Measurements from ENCODE around the gene SIDT1.

SIDT1 gene
- total RNA-seq, result 35.5 to 48.3 reads per million in 2 donors

- DNase-seq, result peak; percentile 26 to 89 (median 57)
Observed at GRCh38 chr3:113531826-113532697, at the start of gene SIDT1. Gene SIDT1 (plus strand): TSS chr3:113532555. CDS start chr3:113533022, 467 bp downstream.

DNA sequence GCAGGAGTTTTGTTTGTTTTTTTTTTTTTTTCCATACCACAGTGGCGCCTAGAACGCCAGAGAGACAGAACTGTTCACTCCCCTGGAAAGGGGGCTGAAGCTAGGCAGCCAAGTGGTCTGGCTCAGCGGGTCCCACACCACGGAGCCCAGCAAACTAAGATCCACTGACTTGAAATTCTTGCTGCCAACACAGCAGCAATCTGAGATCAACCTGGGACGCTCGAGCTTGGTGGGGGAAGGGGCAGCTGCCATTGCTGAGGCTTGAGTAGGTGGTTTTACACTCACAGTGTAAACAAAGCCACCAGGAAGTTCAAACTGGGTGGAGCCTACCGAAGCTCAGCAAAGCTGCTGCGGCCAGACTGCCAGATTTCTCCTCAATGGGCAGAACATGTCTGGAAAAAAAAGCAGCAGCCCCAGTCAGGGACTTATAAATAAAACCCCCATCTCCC is 47.2 kb upstream of the SIDT1 start:
- peak in 3 of 5 experiments; percentile 6 to 63 (median 38) for DNase-seq

GRCh38 chr3:113495035-113495434 is 37.3 kb upstream of the SIDT1 start:
- peak in 1 of 5 experiments; percentile 71 for DNase-seq

GRCh38 chr3:113496924-113497323 is 35.4 kb upstream of the SIDT1 start:
- no peak for DNase-seq

- no peak for DNase-seq
Observed at GRCh38 chr3:113498221-113499005, 33.9 kb upstream of the SIDT1 start.

DNA sequence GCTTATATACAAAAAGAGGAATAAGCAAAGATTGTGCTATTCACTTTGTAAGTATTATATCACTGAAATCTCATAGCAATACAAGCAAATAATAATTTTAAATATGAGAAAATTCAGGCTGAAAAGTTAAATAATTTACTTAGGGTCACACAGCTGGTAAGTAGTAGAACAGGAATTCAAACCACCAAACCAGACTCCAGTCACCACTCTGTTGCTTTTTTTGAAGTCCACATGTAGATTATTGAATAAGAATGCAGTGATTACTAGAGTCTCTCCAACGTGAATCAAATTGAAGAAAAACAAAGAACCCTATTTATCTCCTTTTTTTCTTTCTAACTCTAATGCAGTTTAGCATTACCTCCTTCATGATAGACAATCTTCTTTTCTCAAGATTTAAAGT is 33.3 kb upstream of the SIDT1 start:
- no peak for DNase-seq

DNA sequence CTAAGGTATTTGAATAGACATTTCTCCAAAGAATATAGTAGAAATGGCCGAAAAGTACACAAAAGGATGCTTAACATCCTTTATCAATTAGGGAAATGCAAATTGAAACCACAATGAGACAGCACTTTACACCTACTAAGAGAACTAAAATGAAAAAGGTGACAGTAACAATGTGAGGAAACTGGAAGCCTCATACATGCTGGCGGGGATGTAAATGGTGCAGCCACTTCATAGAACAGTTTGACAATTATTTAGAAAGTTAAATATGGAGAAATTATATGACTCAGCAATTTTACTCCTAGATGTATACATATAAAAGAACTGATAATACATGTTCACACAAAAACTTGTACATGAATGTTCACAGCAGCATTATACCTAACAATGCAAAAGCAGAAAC is 30.8 kb upstream of the SIDT1 start:
- peak in 1 of 5 experiments; percentile 25 for DNase-seq

GRCh38 chr3:113505867-113506266 is 26.5 kb upstream of the SIDT1 start:
- DNase-seq, result no peak

- DNase-seq, result no peak
Observed at GRCh38 chr3:113507501-113508067, 24.8 kb upstream of the SIDT1 start.

DNA sequence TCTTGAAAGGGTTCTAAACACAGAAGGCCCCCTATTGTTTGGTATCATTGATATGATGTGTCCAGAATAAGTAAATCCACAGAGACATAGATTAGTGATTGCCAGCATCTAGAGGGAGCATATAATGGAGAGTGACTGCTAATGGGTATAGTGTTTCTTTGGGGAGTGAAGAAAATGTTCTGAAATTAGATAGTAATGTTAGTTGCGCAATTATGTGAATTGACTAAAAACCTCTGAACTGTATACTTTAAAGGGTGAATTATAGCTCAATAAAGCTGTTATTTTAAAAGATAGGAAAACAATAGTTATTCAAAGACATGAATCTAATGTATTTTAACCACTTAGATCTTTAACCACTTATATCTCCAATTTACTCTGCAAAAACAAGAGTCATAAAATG is 23.4 kb upstream of the SIDT1 start:
- DNase-seq, result no peak

GRCh38 chr3:113514265-113514769 is 18.0 kb upstream of the SIDT1 start:
- no peak for DNase-seq

GRCh38 chr3:113516115-113516505 is 16.2 kb upstream of the SIDT1 start:
- DNase-seq, result no peak

DNA sequence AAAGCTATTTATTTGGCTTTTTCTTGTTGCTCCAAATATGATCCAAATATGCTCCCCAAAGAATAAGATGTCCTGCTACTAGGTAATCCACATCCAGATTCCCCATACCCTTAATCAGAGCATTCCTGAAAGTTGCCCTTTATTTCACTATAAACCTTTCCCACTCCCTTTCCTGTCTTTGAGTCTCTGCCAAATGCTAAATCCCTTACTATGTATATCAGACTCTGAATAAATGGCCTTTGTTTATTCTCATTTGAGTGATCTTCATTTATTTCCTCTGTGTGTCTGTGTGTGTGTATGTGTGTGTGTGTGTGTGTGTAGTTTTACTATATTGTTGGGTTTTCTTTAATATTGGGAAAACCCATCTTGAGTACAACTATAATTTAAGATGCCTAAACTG is 10.4 kb upstream of the SIDT1 start:
- DNase-seq, result no peak

DNA sequence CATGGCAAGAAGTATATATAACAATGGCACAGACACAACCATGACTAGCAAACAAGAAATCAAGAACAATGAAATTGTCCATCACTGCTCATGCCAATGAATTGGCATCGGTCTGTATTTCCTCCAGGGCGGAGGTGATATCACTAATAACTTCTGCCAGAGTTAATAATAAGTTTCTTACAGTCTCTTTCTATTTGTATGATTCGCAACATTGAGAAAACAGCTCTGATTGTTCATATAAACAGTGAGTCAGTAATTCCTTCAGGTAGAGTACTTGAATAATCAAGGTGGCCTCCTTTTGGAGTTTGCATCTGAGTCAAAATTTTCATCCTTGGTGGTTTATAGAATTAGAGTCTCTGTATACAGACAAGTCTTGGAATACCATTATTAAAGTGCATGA is 9.1 kb upstream of the SIDT1 start:
- DNase-seq, result no peak

GRCh38 chr3:113532698-113533533 is 561 bp downstream of the SIDT1 start:
- peak in 3 of 5 experiments; percentile 12 to 35 (median 14) for DNase-seq

DNA sequence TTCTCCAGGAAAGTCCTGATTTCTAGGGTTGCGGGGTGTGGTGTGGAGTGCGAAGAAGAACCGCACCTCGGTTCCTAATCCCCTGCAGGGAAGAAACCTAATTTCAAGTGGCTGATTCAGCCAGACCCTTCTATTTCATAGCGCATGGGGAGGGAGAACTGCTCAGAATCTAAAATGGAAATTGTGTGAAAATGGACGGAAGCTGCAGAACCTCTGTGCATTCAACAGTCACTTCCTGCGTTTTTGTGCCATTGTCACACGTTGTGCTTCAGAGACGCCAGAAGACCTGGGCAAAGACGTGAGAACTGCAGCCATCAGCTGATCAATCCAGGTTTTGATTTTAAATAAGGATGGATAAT is 1.2 kb downstream of the SIDT1 start:
- peak in 3 of 5 experiments; percentile 10 to 88 (median 52) for DNase-seq

- DNase-seq, result peak in 3 of 5 experiments; percentile 6 to 62 (median 27)
Observed at GRCh38 chr3:113534365-113534764, 2.0 kb downstream of the SIDT1 start.

DNA sequence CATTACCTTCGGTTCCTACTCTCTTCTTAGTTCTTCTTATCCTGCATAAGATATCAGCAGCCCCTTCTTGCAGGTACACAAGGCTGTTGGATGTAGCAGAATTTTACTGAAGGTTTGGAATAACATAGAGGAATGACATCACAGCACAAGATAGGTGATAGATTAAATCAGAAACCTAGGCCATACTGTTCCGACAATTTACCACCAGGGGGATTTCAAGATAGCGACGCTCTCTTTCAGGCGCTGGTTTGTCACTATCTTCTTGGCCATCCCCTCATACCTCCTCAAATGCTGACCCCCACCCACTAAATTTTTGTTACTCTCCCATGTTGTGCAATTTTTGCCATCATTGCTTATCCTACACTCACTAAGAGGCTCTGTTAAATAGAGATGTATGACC is 3.5 kb downstream of the SIDT1 start:
- DNase-seq, result peak in 1 of 5 experiments; percentile 22

DNA sequence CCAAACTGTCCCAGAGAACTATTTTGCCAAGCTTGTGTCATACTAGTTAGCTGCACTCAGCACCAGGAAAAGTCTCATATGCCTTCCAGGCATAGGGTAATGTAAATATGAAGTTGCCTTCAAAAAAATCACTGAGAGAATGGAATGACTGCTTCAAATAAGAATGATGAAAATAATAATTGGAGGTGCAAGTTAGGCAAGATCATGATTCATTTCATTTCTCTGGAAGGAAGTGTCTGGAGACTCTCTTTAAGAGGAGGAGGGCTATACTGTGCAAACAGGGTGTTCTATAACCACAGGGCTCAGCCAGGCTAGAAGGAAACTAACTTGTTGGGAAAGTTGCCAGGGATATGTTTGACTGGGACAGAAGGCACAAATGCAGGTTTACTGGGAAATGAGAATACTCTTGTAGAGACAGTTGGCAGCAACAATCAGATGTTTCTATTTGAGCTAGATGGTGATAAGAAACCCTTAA is 4.3 kb downstream of the SIDT1 start:
- no peak for DNase-seq

DNA sequence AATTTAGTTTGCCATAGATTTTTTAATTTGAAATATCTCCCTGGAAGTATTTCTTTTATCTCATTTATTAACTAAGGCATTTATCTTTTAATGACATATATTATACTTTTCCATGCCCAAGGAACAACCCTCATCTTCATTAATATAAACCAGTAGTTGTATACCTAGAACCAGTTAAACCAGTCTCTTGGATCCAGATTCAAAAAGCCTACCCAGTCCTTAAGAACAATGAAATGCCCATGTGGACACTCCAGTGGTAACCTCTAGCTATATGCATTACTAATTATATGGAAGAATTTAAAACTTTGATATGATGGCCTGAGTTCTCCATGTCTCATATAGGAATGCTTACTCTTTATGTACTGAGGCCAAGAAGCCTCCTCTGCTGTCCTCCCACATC is 4.8 kb downstream of the SIDT1 start:
- no peak for DNase-seq

DNA sequence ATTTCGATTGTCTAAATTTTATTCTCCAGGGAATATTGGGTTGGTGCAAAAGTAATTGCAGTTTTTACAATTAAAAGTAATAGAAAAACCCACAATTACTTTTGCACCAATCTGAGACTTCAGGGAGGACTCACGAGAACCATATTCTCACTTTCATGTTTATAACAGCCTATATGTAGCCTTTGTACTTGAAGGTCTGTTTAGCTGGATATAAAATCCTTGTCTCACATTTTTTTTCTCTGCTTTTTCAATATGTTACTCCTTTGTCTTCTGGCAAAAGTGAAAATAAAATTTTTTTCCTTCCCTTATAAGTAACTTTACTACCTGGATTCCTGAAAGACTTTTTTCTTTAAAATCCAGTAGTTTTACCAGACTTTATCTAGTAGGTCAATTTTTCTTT is 9.2 kb downstream of the SIDT1 start:
- no peak for DNase-seq

- DNase-seq, result no peak
Observed at GRCh38 chr3:113545594-113545993, 13.2 kb downstream of the SIDT1 start.

Data from T-helper 2 cell (primary cell).